Measurements from ENCODE around the gene ENG. TPM values are rescaled to one million over a fixed set of nuclear protein-coding genes. Genes with fewer than 3 reads are reported as not detected.

ENG gene
- total and polyA plus RNA-seq, 12 donors: 76.8 to 310 (median 142) TPM

DNA sequence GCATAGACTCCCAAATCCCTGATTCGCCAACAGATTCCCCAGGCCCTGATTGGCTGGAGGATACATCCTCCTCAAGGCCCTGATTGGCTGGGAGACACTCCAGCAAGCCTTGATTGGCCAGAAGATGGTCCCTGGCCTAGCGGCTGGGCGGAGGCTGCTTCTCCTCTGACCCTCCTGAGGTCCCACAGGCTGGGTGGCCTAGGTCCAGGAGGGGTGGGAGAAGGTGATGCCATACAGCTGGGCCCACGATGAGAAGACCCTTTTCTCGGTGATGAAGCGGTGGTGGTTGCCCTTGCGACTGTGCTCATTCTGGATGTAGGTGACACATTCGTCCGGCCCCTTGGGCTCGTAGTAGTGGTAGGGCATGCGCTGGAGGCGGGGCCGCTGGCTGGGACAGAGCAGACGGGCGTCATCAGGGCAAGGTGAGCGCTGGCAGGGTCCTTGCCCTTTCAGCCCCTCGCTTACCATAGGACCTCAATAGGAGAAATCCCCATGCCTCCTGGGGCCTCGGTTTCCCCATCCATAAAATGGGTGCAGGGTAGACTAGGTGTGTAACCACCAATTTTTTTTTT, 32.0 kb upstream of the ENG start:
- WGBS, 2 donors: 96 to 98% methylated on average over 18 of the region's 18 CpGs

GRCh38 chr9:127885508-127886281, 31.2 kb upstream of the ENG start:
- WGBS, 2 donors: 80 to 81% methylated on average over 13 of the region's 13 CpGs
- no peaks in the 10 kb centered on the region for H3K27me3 ChIP-seq
- peaks cover 0 to 42% (median 26%) of the 10 kb centered on the region in 9 donors for H3K4me1 ChIP-seq
- intact Hi-C loops (cut with DNase I): no loop called here
- H3K9me3 ChIP-seq: no peaks in the 10 kb centered on the region
- no peak for TF ChIP-seq CTCF (IDR thresholded peaks at IDR 0.05)
- DNase-seq (no peak), ATAC-seq (no peak)
- H3K27ac ChIP-seq: peak overlapping the region in 8 of 10 donors; percentile 1 to 60 (median 48)
- peaks cover 0 to 68% (median 25%) of the 10 kb centered on the region in 9 donors for H3K36me3 ChIP-seq
- no peak overlapping the region for H3K4me3 ChIP-seq

More for the DNA sequence above, 32.0 kb upstream of the ENG start:
- no peak for TF ChIP-seq CTCF (IDR thresholded peaks at IDR 0.05)
- no peaks in the 10 kb centered on the region for H3K27me3 ChIP-seq
- H3K9me3 ChIP-seq: no peaks in the 10 kb centered on the region
- intact Hi-C loops (cut with DNase I): no loop called here
- ATAC-seq (no peak), DNase-seq (no peak)
- peaks cover 0 to 76% (median 25%) of the 10 kb centered on the region in 9 donors for H3K36me3 ChIP-seq
- H3K27ac ChIP-seq: no peak overlapping the region
- H3K4me1 ChIP-seq: peaks cover 0 to 42% (median 26%) of the 10 kb centered on the region in 9 donors
- H3K4me3 ChIP-seq: no peak overlapping the region

GRCh38 chr9:127884976-127885490, 30.6 kb upstream of the ENG start:
- peaks cover 0 to 42% (median 26%) of the 10 kb centered on the region in 9 donors for H3K4me1 ChIP-seq
- no peak overlapping the region for H3K4me3 ChIP-seq
- H3K9me3 ChIP-seq: no peaks in the 10 kb centered on the region
- peak overlapping the region in 9 of 10 donors; percentile 26 to 60 (median 48) for H3K27ac ChIP-seq
- peaks cover 0 to 62% (median 18%) of the 10 kb centered on the region in 9 donors for H3K36me3 ChIP-seq
- WGBS, 2 donors: 75 to 76% methylated on average over 15 of the region's 15 CpGs
- ATAC-seq (peak in 3 of 8 donors; percentile 11 to 16 (median 12)), DNase-seq (no peak)
- H3K27me3 ChIP-seq: no peaks in the 10 kb centered on the region
- no peak for TF ChIP-seq CTCF (IDR thresholded peaks at IDR 0.05)
- intact Hi-C loops (cut with DNase I): no loop called here

GRCh38 chr9:127884427-127884911, 30.0 kb upstream of the ENG start:
- Histone ChIP-seq H3K9me3 (no peaks in the 10 kb centered on the region), H3K4me3 (no peak overlapping the region), H3K27ac (peak overlapping the region in 9 of 10 donors; percentile 26 to 60 (median 48)), H3K27me3 (no peaks in the 10 kb centered on the region), H3K36me3 (peaks cover 0 to 56% (median 17%) of the 10 kb centered on the region in 9 donors), H3K4me1 (peaks cover 0 to 42% (median 26%) of the 10 kb centered on the region in 9 donors)
- WGBS, 2 donors: 23 to 28% methylated on average over 11 of the region's 11 CpGs
- TF ChIP-seq CTCF (IDR thresholded peaks at IDR 0.05): no peak
- DNase-seq (peak in 1 of 2 donors; percentile 64), ATAC-seq (peak; percentile 37 to 65 (median 51))
- intact Hi-C loops (cut with DNase I): no loop called here
